ENCODE data around the gene STK32B. TPM values are rescaled to one million over a fixed set of nuclear protein-coding genes. Genes with fewer than 3 reads are reported as not detected.
"Not testable (repeated sequence)": the region's sequence is repeated elsewhere in the genome, so short reads cannot be mapped to it uniquely, and the experiment has no call there.

STK32B gene
- polyA plus RNA-seq, 1 of the 3 experiments (the other 2 are of a cell fraction), result 0.20 TPM

DNA sequence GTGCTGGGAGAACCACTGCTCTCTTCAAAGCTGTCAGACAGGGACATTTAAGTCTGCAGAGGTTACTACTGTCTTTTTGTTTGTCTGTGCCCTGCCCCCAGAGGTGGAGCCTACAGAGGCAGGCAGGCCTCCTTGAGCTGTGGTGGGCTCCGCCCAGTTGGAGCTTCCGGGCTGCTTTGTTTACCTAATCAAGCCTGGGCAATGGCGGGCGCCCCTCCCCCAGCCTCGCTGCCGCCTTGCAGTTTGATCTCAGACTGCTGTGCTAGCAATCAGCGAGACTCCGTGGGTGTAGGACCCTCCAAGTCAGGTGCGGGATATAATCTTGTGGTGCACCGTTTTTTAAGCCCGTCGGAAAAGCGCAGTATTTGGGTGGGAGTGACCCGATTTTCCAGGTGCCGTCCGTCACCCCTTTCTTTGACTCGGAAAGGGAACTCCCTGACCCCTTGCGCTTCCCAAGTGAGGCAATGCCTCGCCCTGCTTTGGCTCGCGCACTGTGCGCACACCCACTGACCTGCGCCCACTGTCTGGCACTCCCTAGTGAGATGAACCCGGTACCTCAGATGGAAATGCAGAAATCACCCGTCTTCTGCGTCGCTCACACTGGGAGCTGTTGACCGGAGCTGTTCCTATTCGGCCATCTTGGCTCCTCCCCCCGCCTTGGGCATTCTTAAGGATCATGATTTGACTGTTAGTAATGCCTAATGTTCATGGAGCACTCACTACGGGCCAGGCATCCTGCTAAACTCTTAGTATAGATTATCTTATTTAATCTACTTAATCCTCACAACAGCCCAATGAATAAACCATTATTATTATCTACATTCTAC lies 392.9 kb downstream of the STK32B start:
- H3K4me3 ChIP-seq (ENCODE audit: low read depth in 2 of 2, low read length in 1 of 2); H3F3A ChIP-seq (replicated peaks; ENCODE audit: insufficient read depth); H3K9me3 ChIP-seq; H3K27ac ChIP-seq (ENCODE audit: low read depth in 2 of 2, low read length in 1 of 2); H3K36me3 ChIP-seq (replicated peaks in 1 of 2; ENCODE audit: control insufficient read depth in 1 of 2, insufficient read depth in 2 of 2, low read length in 1 of 2); H3K4me1 ChIP-seq (ENCODE audit: control insufficient read depth in 1 of 2, insufficient read depth in 2 of 2, low read depth in 1 of 2, low read length in 1 of 2); H2AFZ ChIP-seq (ENCODE audit: low read depth); H4K20me1 ChIP-seq (ENCODE audit: insufficient read depth); H3K9me2 ChIP-seq; H3K4me2 ChIP-seq; H3K27me3 ChIP-seq (ENCODE audit: insufficient read depth); DNase-seq; H3K79me2 ChIP-seq (ENCODE audit: insufficient read depth); POLR2A ChIA-PET; H3K9ac ChIP-seq: not testable (repeated sequence)
- WGBS (ENCODE audit: low lambda C conversion rate), result 39% methylated on average over 23 of the region's 31 CpGs
- CTCF ChIA-PET, result interaction anchor here (2.1 kb wide), 1 partner anchor 15 kb away, joined by 9 read pairs; no protein-coding TSS in a partner anchor

DNA sequence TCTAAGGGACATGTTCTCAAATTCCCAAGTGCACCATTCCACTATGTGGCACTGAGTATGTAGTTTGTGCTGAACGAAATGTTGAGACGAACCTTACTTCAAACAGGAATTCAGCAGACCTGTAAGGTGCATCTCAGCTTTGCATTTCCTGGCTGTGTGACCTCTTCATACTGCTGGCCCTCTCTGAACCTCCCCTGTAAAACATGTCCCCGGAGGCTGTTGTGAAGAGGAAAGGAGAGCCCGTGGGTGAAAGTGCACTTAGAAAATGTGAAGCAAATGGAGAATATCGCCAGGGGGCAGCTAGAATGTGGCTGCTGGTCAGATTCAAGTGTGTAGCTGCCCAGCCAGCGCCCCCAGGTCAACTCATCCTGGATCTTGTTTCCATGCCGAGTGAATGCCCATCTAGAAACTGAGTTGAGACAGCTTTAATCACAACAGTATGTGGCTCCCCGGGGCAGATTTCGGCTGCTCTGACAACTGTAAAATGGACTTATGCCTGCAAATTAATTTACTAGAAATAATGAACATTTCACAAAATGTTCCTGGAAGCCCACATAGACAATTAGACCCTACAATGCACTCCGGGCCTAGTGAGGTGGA lies 393.7 kb downstream of the STK32B start:
- no peaks in the 10 kb centered on the region for H3K27me3 ChIP-seq (ENCODE audit: insufficient read depth)
- no peaks in the 10 kb centered on the region for H3K79me2 ChIP-seq (ENCODE audit: insufficient read depth)
- H3K9me2 ChIP-seq, result no peaks in the 10 kb centered on the region
- ChIA-PET CTCF (interaction anchor here (0.6 to 2.1 kb wide), 3 partner anchors 14 to 901 kb away, joined by 4 to 9 read pairs (median 4); no protein-coding TSS in a partner anchor), POLR2A (no interaction called here)
- no peaks in the 10 kb centered on the region for H3K36me3 ChIP-seq (replicated peaks in 1 of 2; ENCODE audit: control insufficient read depth in 1 of 2, insufficient read depth in 2 of 2, low read length in 1 of 2)
- 14% methylated on average over 10 of the region's 10 CpGs for WGBS (ENCODE audit: low lambda C conversion rate)
- no peaks in the 10 kb centered on the region for H3K9me3 ChIP-seq
- no peak overlapping the region for H3K9ac ChIP-seq
- DNase-seq, result no peak
- no peak overlapping the region for H2AFZ ChIP-seq (ENCODE audit: low read depth)
- no peaks in the 10 kb centered on the region for H3F3A ChIP-seq (replicated peaks; ENCODE audit: insufficient read depth)
- H3K4me3 ChIP-seq (ENCODE audit: low read depth in 2 of 2, low read length in 1 of 2), result no peak overlapping the region
- H3K4me2 ChIP-seq, result no peak overlapping the region
- no peak overlapping the region for H3K27ac ChIP-seq (ENCODE audit: low read depth in 2 of 2, low read length in 1 of 2)
- TF ChIP-seq GABPA (IDR thresholded peaks at IDR 0.05; ENCODE audit: low read depth) (no peak), RAD21 (IDR thresholded peaks at IDR 0.05; ENCODE audit: low read length) (no peak), RFX5 (IDR thresholded peaks at IDR 0.05; ENCODE audit: low read length) (no peak), NRF1 (IDR thresholded peaks at IDR 0.05; ENCODE audit: low read depth, low read length) (no peak), IRF3 (IDR thresholded peaks at IDR 0.05; ENCODE audit: low read depth, low read length) (no peak), SIN3A (IDR thresholded peaks at IDR 0.05; ENCODE audit: borderline replicate concordance, low read depth, low read length) (no peak), TEAD4 (IDR thresholded peaks at IDR 0.05; ENCODE audit: borderline replicate concordance, insufficient read depth) (no peak), CHD2 (IDR thresholded peaks at IDR 0.05; ENCODE audit: low read length, partially characterized antibody) (no peak), YY1 (IDR thresholded peaks at IDR 0.05; ENCODE audit: low read depth) (no peak)
- TF ChIP-seq, protein P1, sequence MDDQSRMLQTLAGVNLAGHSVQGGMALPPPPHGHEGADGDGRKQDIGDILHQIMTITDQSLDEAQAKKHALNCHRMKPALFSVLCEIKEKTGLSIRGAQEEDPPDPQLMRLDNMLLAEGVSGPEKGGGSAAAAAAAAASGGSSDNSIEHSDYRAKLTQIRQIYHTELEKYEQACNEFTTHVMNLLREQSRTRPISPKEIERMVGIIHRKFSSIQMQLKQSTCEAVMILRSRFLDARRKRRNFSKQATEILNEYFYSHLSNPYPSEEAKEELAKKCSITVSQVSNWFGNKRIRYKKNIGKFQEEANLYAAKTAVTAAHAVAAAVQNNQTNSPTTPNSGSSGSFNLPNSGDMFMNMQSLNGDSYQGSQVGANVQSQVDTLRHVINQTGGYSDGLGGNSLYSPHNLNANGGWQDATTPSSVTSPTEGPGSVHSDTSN (IDR thresholded peaks at IDR 0.05), result no peak
- H3K4me1 ChIP-seq (ENCODE audit: control insufficient read depth in 1 of 2, insufficient read depth in 2 of 2, low read depth in 1 of 2, low read length in 1 of 2), result no peaks in the 10 kb centered on the region; a peak in 1 of 4 replicates
- H4K20me1 ChIP-seq (ENCODE audit: insufficient read depth), result no peaks in the 10 kb centered on the region

Data from SK-N-SH (cell line).